ENCODE measurements around the gene SORD. TPM values are rescaled to one million over a fixed set of nuclear protein-coding genes. Genes with fewer than 3 reads are reported as not detected.
"Not testable (repeated sequence)": the region's sequence is repeated elsewhere in the genome, so short reads cannot be mapped to it uniquely, and the experiment has no call there.

Gene SORD
- 7.7 TPM for polyA plus RNA-seq (ENCODE audit: insufficient read length)

- peak; percentile 92 for DNase-seq
Observed at GRCh38 chr15:45022871-45023658, at the start of gene SORD. Gene SORD (plus strand): TSS chr15:45023195. CDS start chr15:45023284, 89 bp downstream.

GRCh38 chr15:44976183-44976582 is 46.8 kb upstream of the SORD start:
- not testable (repeated sequence) for DNase-seq

GRCh38 chr15:44977781-44978180 is 45.2 kb upstream of the SORD start:
- DNase-seq, result not testable (repeated sequence)

- DNase-seq, result not testable (repeated sequence)
Observed at GRCh38 chr15:44979617-44980339, 43.2 kb upstream of the SORD start.

GRCh38 chr15:44984144-44984543 is 38.9 kb upstream of the SORD start:
- DNase-seq, result not testable (repeated sequence)

- DNase-seq, result not testable (repeated sequence)
Observed at GRCh38 chr15:44986346-44987055, 36.5 kb upstream of the SORD start.

GRCh38 chr15:44987711-44988110 is 35.3 kb upstream of the SORD start:
- not testable (repeated sequence) for DNase-seq

- not testable (repeated sequence) for DNase-seq
Observed at GRCh38 chr15:44988184-44988869, 34.7 kb upstream of the SORD start.

GRCh38 chr15:44988870-44989219 is 34.1 kb upstream of the SORD start:
- DNase-seq, result not testable (repeated sequence)

GRCh38 chr15:44997632-44998031 is 25.4 kb upstream of the SORD start:
- DNase-seq, result not testable (repeated sequence)

GRCh38 chr15:44999105-44999504 is 23.9 kb upstream of the SORD start:
- no peak for DNase-seq

GRCh38 chr15:45001180-45001579 is 21.8 kb upstream of the SORD start:
- DNase-seq, result not testable (repeated sequence)

- DNase-seq, result not testable (repeated sequence)
Observed at GRCh38 chr15:45003731-45004410, 19.1 kb upstream of the SORD start.

GRCh38 chr15:45004590-45005175 is 18.3 kb upstream of the SORD start:
- not testable (repeated sequence) for DNase-seq

- no peak for DNase-seq
Observed at GRCh38 chr15:45009046-45009445, 13.9 kb upstream of the SORD start.

- not testable (repeated sequence) for DNase-seq
Observed at GRCh38 chr15:45015114-45015513, 7.9 kb upstream of the SORD start.

- DNase-seq, result not testable (repeated sequence)
Observed at GRCh38 chr15:45020222-45020900, 2.6 kb upstream of the SORD start.

- DNase-seq, result not testable (repeated sequence)
Observed at GRCh38 chr15:45020901-45021259, 2.1 kb upstream of the SORD start.

- DNase-seq, result no peak
Observed at GRCh38 chr15:45021348-45021747, 1.6 kb upstream of the SORD start.

GRCh38 chr15:45023659-45024225 is 747 bp downstream of the SORD start:
- DNase-seq, result peak; percentile 9

All from hindlimb muscle (tissue), 1 donor.